Right forelimb (tissue), 1 donor: Measurements from ENCODE around the gene ZBTB21.

Experiments used
- DNase-seq: peaks from one replicate; pipeline ENCODE4 v3.0.0-alpha.2; 2018

The ZBTB21 gene

DNA sequence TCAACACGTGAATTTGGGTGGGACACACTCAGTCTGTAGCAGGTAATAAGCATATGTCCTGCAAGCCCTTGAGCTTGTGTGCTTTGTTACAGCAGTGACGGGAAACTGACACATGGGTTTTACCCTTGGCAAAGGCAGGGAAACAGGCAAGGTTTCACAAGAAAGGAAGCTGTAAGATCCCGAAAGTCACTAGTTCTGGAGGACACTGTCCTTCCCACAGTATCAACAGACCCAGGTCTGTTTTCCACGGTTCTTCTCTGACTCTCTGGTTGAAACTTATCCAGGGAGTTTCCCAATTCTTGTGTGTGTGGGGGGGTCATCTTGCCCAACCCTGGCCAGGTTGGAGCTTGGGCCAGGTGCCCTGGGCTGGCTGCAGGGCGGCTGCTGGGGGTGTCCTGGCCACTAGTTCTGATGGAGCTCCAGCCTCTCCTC is 29.3 kb upstream of the ZBTB21 start:
- no peak for DNase-seq

DNA sequence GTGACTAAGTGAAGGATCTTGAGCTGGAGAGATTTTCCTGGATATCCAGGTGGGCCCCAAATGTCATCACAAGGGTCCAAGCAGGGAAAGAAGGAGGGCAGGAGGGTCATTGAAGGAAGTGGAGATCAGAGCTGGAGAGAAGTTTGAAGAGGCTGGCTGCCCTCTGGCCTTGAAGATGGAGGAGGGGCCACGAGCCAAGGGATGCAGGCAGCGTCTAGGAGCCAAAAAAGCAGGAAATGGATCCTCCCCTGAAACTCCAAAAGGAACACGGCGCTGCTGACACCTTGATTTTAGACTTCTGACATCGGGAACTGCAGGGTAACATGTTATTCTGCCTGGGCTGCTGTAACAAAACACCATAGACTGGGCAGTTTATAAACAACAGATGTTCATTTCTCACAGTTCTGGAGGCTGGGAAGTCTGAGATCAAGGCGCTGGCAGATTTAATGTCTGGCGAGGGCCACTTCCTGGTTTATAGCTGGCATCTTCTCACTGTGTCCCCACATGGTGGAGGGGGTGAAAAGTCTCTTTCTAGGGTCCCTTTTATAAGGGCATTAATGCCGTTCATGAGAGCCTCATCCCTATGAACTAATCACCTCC is 28.8 kb upstream of the ZBTB21 start:
- no peak for DNase-seq

DNA sequence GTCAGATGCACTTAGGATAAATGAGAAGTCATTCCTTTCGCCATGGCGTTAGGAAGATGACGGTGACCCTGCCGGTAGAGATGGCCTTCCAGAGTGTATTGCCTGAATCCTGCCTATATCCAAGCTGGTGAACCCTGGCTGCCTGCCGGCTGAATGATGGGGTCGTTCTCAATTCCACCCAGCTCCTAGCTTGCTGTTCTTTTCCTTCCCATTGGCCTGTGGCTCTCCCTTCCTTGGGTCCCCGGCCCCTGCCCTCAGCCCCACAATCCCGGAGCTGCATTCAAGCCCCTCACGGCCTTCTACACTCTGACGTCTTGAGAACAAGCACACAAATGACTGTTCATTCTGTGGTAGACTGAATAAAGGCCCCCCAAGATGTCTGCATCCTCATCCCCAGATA is 28.2 kb upstream of the ZBTB21 start:
- no peak for DNase-seq

DNA sequence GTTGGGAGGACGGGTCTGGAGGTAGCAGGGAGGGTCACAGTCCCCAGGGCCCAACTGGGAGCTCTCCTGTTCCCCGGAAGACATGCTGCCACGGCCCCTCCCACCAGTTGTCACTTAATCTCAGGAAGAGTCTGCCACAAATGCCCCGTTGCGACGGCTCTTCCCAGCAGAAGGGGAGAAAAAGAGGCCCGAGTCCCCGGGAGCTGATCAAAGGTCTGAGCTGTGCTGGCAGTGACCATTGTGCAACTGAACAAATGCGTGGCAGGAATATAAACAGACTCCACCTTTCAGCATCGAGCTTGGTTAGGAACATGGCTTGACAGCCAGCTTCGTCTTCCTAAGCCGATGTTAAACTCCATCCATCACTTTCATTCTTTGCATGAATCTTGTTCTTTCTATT is 27.8 kb upstream of the ZBTB21 start:
- no peak for DNase-seq

GRCh38 chr21:42037516-42037915 is 27.4 kb upstream of the ZBTB21 start:
- no peak for DNase-seq

DNA sequence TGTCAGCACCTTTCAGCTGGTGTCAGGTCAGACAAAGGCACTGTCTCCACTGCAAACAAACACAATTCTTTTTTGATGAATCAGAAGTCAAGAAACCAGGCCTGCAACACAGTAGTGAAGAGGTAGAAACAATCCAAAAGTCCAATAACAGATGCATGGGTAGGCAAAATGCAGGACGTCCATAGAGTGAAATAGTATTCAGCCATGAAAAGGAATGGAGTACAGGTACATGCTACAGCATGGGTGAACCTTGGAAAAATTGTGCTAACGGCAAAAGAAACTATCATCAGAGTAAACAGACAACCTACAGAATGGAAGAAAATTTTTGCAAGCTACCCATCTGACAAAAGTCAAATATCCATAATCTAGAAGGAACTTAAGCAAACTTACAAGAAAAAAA is 26.2 kb upstream of the ZBTB21 start:
- no peak for DNase-seq

GRCh38 chr21:42032968-42033367 is 22.8 kb upstream of the ZBTB21 start:
- no peak for DNase-seq

GRCh38 chr21:42032266-42032665 is 22.1 kb upstream of the ZBTB21 start:
- no peak for DNase-seq

- no peak for DNase-seq
Observed at GRCh38 chr21:42031816-42032215, 21.7 kb upstream of the ZBTB21 start.

- no peak for DNase-seq
Observed at GRCh38 chr21:42031241-42031640, 21.1 kb upstream of the ZBTB21 start.

- no peak for DNase-seq
Observed at GRCh38 chr21:42030311-42030710, 20.2 kb upstream of the ZBTB21 start.

DNA sequence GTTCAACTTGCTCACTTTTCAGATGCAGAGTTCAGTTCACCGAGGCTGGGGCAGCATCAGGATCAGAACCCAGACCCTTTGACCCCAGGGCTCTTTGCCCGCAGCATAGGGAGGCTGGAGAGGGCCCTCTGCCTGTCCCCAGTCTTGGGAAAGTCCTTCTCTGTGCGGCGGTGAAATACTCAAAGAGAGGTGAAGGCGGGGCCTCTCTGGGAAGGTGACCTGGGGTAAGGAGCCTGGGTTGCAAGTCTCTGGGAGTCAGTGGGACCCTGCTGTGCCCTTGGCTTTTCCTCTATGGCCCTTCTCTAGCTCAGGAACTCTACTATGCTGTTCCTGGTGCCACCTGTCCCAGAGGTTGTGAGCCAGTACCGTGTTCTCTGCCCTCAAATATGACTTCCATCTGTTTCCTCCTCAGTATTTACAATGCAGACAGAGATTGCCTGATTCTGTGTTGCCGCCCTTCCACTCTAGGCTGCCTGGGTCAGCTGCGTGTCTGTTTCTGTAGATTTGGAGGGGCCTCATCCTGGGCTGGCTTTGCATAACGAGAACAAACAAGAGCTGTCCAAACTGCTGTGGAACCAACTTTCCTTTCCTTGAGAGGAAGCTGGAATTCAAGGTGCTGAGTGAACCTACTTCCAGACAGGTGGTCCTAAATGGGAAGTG is 18.7 kb upstream of the ZBTB21 start:
- DNase-seq: no peak

GRCh38 chr21:42027822-42028765 is 17.9 kb upstream of the ZBTB21 start:
- no peak for DNase-seq

GRCh38 chr21:42027085-42027821 is 17.1 kb upstream of the ZBTB21 start:
- DNase-seq: no peak

- no peak for DNase-seq
Observed at GRCh38 chr21:42026082-42026435, 15.9 kb upstream of the ZBTB21 start.

GRCh38 chr21:42025376-42026081 is 15.4 kb upstream of the ZBTB21 start:
- no peak for DNase-seq

GRCh38 chr21:42022906-42023305 is 12.7 kb upstream of the ZBTB21 start:
- no peak for DNase-seq

DNA sequence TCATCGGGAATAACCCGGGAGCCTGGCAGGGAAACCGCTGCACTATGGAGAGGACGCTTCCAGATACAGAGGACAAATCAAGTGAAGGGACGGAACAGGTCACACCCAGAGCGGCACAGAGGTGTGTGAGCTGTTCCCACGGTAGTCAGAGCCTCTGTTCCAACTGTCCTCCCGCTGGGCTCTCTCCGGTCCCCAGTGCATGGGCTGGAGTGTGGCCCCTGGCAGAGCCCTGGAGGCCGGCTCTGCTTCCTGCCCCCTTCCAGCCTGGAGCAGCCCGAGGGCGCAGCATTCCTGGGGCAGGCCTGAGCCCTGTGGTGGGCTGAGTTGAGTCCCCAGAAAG is 11.9 kb upstream of the ZBTB21 start:
- DNase-seq: no peak

DNA sequence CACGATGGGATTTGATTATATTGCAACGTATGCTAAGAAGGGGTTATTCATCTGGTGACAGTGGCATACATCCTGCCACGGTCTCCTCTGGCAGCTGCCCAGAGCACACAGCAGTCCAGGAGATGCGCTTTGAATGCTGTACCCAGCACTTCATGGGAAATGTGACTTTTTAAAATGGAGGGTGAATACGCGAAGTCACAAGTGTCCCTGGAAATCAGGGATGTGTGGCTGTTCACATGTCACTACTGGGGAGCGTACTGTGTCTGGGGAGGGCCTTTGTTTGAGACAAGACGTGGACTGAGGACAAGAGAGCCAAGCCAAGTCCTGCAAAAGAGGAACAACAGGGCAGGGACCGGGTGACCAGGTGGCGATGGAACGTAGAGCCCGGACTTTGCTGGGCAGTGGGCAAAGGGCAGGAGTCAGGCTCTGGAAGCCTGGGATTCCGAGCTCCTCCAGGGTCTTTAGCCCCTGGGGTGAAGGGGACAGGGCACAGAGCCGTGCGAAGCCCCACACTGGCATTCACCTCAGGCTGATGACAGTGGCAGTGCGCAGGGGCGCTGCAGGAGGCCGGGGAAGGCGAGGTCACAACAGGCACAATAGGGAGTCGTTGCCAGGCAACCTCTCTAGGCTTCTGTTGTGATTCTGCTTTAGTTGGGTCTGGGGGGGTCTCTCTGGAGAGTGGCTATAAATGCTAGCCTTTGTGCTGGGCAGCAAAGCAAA is 11.4 kb upstream of the ZBTB21 start:
- no peak for DNase-seq

DNA sequence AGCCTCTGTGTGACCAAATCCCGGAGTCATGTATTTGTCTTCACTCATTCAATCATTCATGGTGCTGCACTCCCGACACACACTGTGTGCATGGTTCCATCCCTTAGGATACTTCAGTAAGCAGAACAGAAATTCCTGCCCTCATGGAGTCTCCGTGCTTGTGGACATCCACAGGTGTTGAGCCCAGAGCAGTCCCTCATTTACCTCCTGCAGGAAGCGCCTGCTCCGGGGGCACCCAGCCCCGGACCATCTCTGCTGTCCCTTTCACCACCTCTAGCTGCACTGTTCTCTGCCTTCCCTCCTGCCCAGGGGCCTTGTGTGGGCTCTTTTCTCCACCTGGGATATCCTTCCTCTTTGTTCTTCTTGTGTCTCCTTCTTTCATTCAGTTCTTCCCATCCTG is 9.5 kb upstream of the ZBTB21 start:
- no peak for DNase-seq

GRCh38 chr21:42019101-42019605 is 9.0 kb upstream of the ZBTB21 start:
- no peak for DNase-seq

DNA sequence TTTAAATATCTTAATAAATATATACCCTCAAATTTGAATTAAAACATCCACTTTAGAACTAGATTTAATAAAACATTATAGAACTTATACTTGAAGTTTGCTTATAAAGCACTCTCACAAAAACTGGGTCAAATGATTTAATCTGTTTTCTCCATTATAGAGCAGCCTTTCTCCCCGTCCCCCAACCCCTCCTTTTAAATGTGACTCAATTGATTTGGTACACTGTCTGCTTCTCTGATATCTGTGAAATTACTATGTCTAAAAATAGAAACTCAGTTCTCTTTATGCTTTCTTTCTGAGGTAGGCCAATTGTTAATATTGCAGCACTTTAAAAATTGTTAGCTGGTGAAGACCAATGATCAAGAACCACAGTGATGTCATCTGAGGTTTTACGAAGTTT is 6.9 kb upstream of the ZBTB21 start:
- DNase-seq: no peak
